HG02678 (cell line): ENCODE measurements around the gene AURKAIP1.

ENCODE experiments used
- ATAC-seq: cut with Tn5 transposase; IDR thresholded peaks from one replicate; pipeline ENCODE4 v1.9.1; 2021; ENCODE audit warnings: mild to moderate bottlenecking, moderate library complexity; ENCODE audit not compliant: unreplicated experiment

Gene AURKAIP1

GRCh38 chr1:1361982-1362423 is 13.0 kb downstream of the AURKAIP1 start:
- no peak for ATAC-seq

GRCh38 chr1:1361233-1361981 is 13.6 kb downstream of the AURKAIP1 start:
- ATAC-seq = no peak

- no peak for ATAC-seq
Observed at GRCh38 chr1:1360506-1361169, 14.4 kb downstream of the AURKAIP1 start.

- ATAC-seq = no peak
Observed at GRCh38 chr1:1359664-1360468, 15.1 kb downstream of the AURKAIP1 start.

GRCh38 chr1:1359308-1359663 is 15.7 kb downstream of the AURKAIP1 start:
- ATAC-seq = no peak

- no peak for ATAC-seq
Observed at GRCh38 chr1:1358433-1359271, 16.4 kb downstream of the AURKAIP1 start, which contains the start of gene MXRA8. Gene MXRA8, minus strand, starts transcription at chr1:1358555. Its CDS starts 51 bp downstream, at chr1:1358504.

- ATAC-seq = no peak
Observed at GRCh38 chr1:1357871-1358432, 17.1 kb downstream of the AURKAIP1 start.

- ATAC-seq = no peak
Observed at GRCh38 chr1:1356796-1357401, 18.1 kb downstream of the AURKAIP1 start.

GRCh38 chr1:1356166-1356795 is 18.7 kb downstream of the AURKAIP1 start:
- ATAC-seq = no peak

GRCh38 chr1:1355416-1355815 is 19.6 kb downstream of the AURKAIP1 start:
- ATAC-seq = no peak

- ATAC-seq = no peak
Observed at GRCh38 chr1:1354271-1355247, 20.4 kb downstream of the AURKAIP1 start.

GRCh38 chr1:1353389-1354151 is 21.4 kb downstream of the AURKAIP1 start:
- no peak for ATAC-seq

GRCh38 chr1:1352786-1353388 is 22.1 kb downstream of the AURKAIP1 start:
- no peak for ATAC-seq

- ATAC-seq = no peak
Observed at GRCh38 chr1:1351511-1352427, 23.2 kb downstream of the AURKAIP1 start.

- peak; percentile 70 for ATAC-seq
Observed at GRCh38 chr1:1349256-1350012, 25.6 kb downstream of the AURKAIP1 start, which contains the start of gene DVL1. Gene DVL1, minus strand, starts transcription at chr1:1349418. Its CDS starts 353 bp downstream, at chr1:1349065.
